SK-N-SH (cell line): ENCODE data around the gene PLEKHA6. TPM values are rescaled to one million over a fixed set of nuclear protein-coding genes. Genes with fewer than 3 reads are reported as not detected.

Experiments
- CTCF ChIA-PET: fragments of 300-600, 350-600 bp; formaldehyde crosslinking; extraction: SDS; loops from one replicate; lab custom pipeline; 2021; lab: Yijun Ruan, JAX
- POLR2A ChIA-PET: fragments of 350-600 bp; sonication (Branson Sonifier 250); formaldehyde crosslinking; extraction: SDS; loops from one replicate; lab custom pipeline; 2020; ENCODE audit warnings: antibody characterized with exemption, inconsistent platforms; lab: Yijun Ruan, JAX
- DNase-seq: peaks from one replicate; pipeline ENCODE4 v3.0.0; 2012
- H2AFZ ChIP-seq: fragments of 200-600 bp; sonication (generic); 2 replicates; pipeline ENCODE4 v1.8.1; 2016; ENCODE audit warnings: antibody characterized with exemption, mild to moderate bottlenecking, low read depth
- H3F3A ChIP-seq: fragments of 200-600 bp; sonication (generic); replicated peaks from 2 replicates; pipeline ENCODE3; 2016; ENCODE audit warnings: antibody characterized with exemption, mild to moderate bottlenecking; ENCODE audit not compliant: insufficient read depth
- H3K27ac ChIP-seq, 2 experiments: fragments of 200-500 bp in 1 of 2; fragments of 200-600 bp in 1 of 2; sonication (Bioruptor generic) in 1 of 2; sonication (generic), shearing (Covaris generic) in 1 of 2; 2 replicates each; pipeline versions ENCODE4 v1.5.1 to v1.6.1; 2014 to 2016; ENCODE audit warnings: low read depth in 2 of 2, inconsistent platforms in 1 of 2, low read length in 1 of 2, mild to moderate bottlenecking in 1 of 2, mixed read lengths in 1 of 2
- H3K27me3 ChIP-seq: fragments of 200-600 bp; sonication (generic), shearing (Covaris generic); 2 replicates; pipeline ENCODE4 v1.6.1; 2016; ENCODE audit warnings: mixed run types; ENCODE audit not compliant: insufficient read depth
- H3K36me3 ChIP-seq, 2 experiments: fragments of 200-500 bp in 1 of 2; fragments of 200-600 bp in 1 of 2; sonication (Bioruptor generic) in 1 of 2; sonication (generic) in 1 of 2; replicated peaks in 1 of 2; 2 replicates each; pipeline versions ENCODE3 to v1.5.1; 2014 to 2016; ENCODE audit warnings: low read length in 1 of 2, mild to moderate bottlenecking in 1 of 2; ENCODE audit not compliant: insufficient read depth in 2 of 2, control insufficient read depth in 1 of 2
- H3K4me1 ChIP-seq, 2 experiments: fragments of 200-500 bp in 1 of 2; fragments of 200-600 bp in 1 of 2; sonication (Bioruptor generic) in 1 of 2; sonication (generic), shearing (Covaris generic) in 1 of 2; 2 replicates each; pipeline versions ENCODE4 v1.5.1 to v1.6.1; 2014 to 2016; ENCODE audit warnings: low read depth in 1 of 2, low read length in 1 of 2, mixed run types in 1 of 2; ENCODE audit not compliant: insufficient read depth in 2 of 2, control insufficient read depth in 1 of 2
- H3K4me2 ChIP-seq: fragments of 200-600 bp; sonication (generic), shearing (Covaris generic); 2 replicates; pipeline ENCODE4 v1.6.1; 2017; ENCODE audit warnings: mixed run types
- H3K4me3 ChIP-seq, 2 experiments: fragments of 200-500 bp in 1 of 2; fragments of 200-600 bp in 1 of 2; sonication (Bioruptor generic) in 1 of 2; sonication (generic), shearing (Covaris generic) in 1 of 2; 2 replicates each; pipeline versions ENCODE4 v1.5.1 to v1.8.1; 2014 to 2016; ENCODE audit warnings: low read depth in 2 of 2, inconsistent platforms in 1 of 2, low read length in 1 of 2, mild to moderate bottlenecking in 1 of 2, mixed read lengths in 1 of 2, moderate library complexity in 1 of 2
- H3K79me2 ChIP-seq: fragments of 200-600 bp; sonication (generic); 2 replicates; pipeline ENCODE4 v1.8.1; 2017; ENCODE audit warnings: mild to moderate bottlenecking; ENCODE audit not compliant: insufficient read depth
- H3K9ac ChIP-seq: fragments of 200-600 bp; sonication (generic); 2 replicates; pipeline ENCODE4 v1.6.1; 2017; ENCODE audit warnings: mixed run types
- H3K9me2 ChIP-seq: fragments of 200-600 bp; sonication (generic); 2 replicates; pipeline ENCODE4 v1.6.1; 2017; ENCODE audit warnings: mixed run types
- H3K9me3 ChIP-seq: fragments of 200-600 bp; sonication (generic); 2 replicates; pipeline ENCODE4 v1.6.1; 2017; ENCODE audit warnings: mixed run types, mild to moderate bottlenecking, moderate library complexity
- H4K20me1 ChIP-seq: fragments of 200-600 bp; sonication (generic); 2 replicates; pipeline ENCODE4 v1.6.1; 2017; ENCODE audit warnings: mild to moderate bottlenecking, mixed run types; ENCODE audit not compliant: insufficient read depth
- EZH2phosphoT487 ChIP-seq: fragments of 200-600 bp; sonication (generic); IDR thresholded peaks from 2 replicates; pipeline ENCODE4 v1.6.1; 2017; ENCODE audit warnings: low read depth, mixed run types, mild to moderate bottlenecking, antibody characterized with exemption, moderate library complexity, borderline replicate concordance
- FOXJ3 ChIP-seq: sonication (generic); formaldehyde crosslinking; IDR thresholded peaks from 2 replicates; pipeline ENCODE4 v1.5.1; 2020; ENCODE audit warnings: mild to moderate bottlenecking, missing genetic modification reagents
- FOXM1 ChIP-seq: IDR thresholded peaks from 2 replicates; pipeline ENCODE4 v1.4.0; 2012; ENCODE audit warnings: low read depth, mild to moderate bottlenecking
- GATA2 ChIP-seq: sonication (generic); formaldehyde crosslinking; IDR thresholded peaks from 2 replicates; pipeline ENCODE4 v1.5.0; 2020; ENCODE audit warnings: mild to moderate bottlenecking, missing genetic modification reagents
- MEF2A ChIP-seq: IDR thresholded peaks from 2 replicates; pipeline ENCODE4 v1.4.0; 2012; ENCODE audit warnings: low read depth, borderline replicate concordance
- NRF1 ChIP-seq: IDR thresholded peaks from 2 replicates; pipeline ENCODE4 v1.6.1; 2012; ENCODE audit warnings: low read depth, mild to moderate bottlenecking, low read length
- RAD21 ChIP-seq: IDR thresholded peaks from 2 replicates; pipeline ENCODE4 v1.6.1; 2012; ENCODE audit warnings: mild to moderate bottlenecking, low read length
- RCOR1 ChIP-seq: fragments of 150-350 bp; IDR thresholded peaks from 2 replicates; pipeline ENCODE4 v1.6.1; 2017; ENCODE audit warnings: antibody characterized with exemption, low read length
- RFX5 ChIP-seq: IDR thresholded peaks from 2 replicates; pipeline ENCODE4 v1.6.1; 2012; ENCODE audit warnings: mild to moderate bottlenecking, improper control_type of control experiment, low read length
- SMC3 ChIP-seq: IDR thresholded peaks from 2 replicates; pipeline ENCODE4 v1.6.1; 2012; ENCODE audit warnings: low read depth, low read length, improper control_type of control experiment
- TAF1 ChIP-seq: IDR thresholded peaks from 2 replicates; pipeline ENCODE4 v1.6.1; 2012; ENCODE audit warnings: low read depth, mild to moderate bottlenecking, low read length, moderate library complexity, borderline replicate concordance
- WGBS: methylation state at CpG from one replicate; pipeline ENCODE4 v1.1.6; 2017; ENCODE audit warnings: low lambda C conversion rate; 5-methylcytosine and 5-hydroxymethylcytosine counted together
- polyA plus RNA-seq, 3 experiments: library from polyadenylated mRNA; depleted of rRNA; stranded (reverse); fragments of >200 nt; gene quantifications; 2 replicates each; pipeline ENCODE4 v1.2.3, GENCODE V29; 2012
- TF ChIP-seq, protein P1 (sequence below): fragments of 150-350 bp; IDR thresholded peaks from 2 replicates; pipeline ENCODE4 v1.6.1; 2017; ENCODE audit warnings: antibody characterized with exemption, low read length, low read depth, borderline replicate concordance
- TF ChIP-seq, protein P2 (sequence below): IDR thresholded peaks from 2 replicates; pipeline ENCODE4; 2012
- TF ChIP-seq, protein P3 (sequence below): fragments of 200-600 bp; sonication (generic); IDR thresholded peaks from 2 replicates; pipeline ENCODE4 v1.6.1; 2017; ENCODE audit warnings: antibody characterized with exemption, mild to moderate bottlenecking, moderate library complexity

The PLEKHA6 gene
- polyA plus RNA-seq, 1 of the 3 experiments (the other 2 are of a cell fraction) = 1.2 TPM

DNA sequence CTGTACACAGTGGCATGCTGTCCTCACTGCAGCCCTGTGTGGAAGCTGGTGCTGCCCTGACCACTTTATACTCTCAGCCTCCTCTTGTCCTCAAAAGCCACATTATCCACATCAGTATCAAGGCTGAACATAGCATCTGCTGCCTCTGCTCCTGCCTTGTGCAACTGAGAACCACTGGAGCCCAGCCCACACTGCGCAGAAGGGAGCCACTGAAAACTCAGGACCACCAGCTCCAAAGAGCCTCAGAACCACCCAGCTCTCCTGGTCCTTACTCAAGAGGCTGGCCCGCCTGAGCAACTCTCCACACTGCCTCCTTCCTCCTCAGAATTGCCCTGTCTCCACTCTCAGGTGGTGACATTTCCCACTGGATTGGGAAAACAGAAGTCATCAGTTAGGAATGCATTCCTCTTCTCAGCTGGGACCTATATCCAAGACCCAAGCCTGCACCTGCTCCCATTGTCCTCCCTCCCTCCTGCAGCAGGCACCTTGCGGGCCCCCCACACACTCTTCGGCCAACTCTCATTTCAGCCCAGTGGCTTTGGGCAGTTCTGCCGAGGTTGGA lies 156.4 kb downstream of the PLEKHA6 start:
- Histone ChIP-seq H2AFZ (no peak overlapping the region), H4K20me1 (no peaks in the 10 kb centered on the region), H3K9ac (no peak overlapping the region), H3K4me1 (peaks cover 5 to 8% of the 10 kb centered on the region in 2 experiments; a peak in 2 of 4 replicates), H3K4me2 (no peak overlapping the region), H3F3A (no peaks in the 10 kb centered on the region), H3K9me3 (no peaks in the 10 kb centered on the region), H3K9me2 (no peaks in the 10 kb centered on the region), H3K4me3 (no peak overlapping the region), H3K79me2 (no peaks in the 10 kb centered on the region), H3K27me3 (no peaks in the 10 kb centered on the region), H3K36me3 (no peaks in the 10 kb centered on the region), H3K27ac (no peak overlapping the region)
- POLR2A ChIA-PET = no interaction called here
- 78% methylated on average over 5 of the region's 5 CpGs for WGBS
- DNase-seq = no peak
- TF ChIP-seq FOXJ3 (no peak), SMC3 (no peak), MEF2A (no peak), TAF1 (no peak), GATA2 (CRISPR knock-in tag) (no peak), FOXM1 (no peak), RFX5 (no peak), EZH2phosphoT487 (no peak), RAD21 (no peak), RCOR1 (no peak)
- TF ChIP-seq, protein P1, sequence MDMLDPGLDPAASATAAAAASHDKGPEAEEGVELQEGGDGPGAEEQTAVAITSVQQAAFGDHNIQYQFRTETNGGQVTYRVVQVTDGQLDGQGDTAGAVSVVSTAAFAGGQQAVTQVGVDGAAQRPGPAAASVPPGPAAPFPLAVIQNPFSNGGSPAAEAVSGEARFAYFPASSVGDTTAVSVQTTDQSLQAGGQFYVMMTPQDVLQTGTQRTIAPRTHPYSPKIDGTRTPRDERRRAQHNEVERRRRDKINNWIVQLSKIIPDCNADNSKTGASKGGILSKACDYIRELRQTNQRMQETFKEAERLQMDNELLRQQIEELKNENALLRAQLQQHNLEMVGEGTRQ = no peak
- TF ChIP-seq, protein P2, sequence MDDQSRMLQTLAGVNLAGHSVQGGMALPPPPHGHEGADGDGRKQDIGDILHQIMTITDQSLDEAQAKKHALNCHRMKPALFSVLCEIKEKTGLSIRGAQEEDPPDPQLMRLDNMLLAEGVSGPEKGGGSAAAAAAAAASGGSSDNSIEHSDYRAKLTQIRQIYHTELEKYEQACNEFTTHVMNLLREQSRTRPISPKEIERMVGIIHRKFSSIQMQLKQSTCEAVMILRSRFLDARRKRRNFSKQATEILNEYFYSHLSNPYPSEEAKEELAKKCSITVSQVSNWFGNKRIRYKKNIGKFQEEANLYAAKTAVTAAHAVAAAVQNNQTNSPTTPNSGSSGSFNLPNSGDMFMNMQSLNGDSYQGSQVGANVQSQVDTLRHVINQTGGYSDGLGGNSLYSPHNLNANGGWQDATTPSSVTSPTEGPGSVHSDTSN = no peak
- CTCF ChIA-PET = interaction anchor here (1.2 to 7.4 kb wide), 3 partner anchors 16 to 195 kb away, joined by 3 to 157 read pairs (median 3); partner anchors contain the start of gene REN

DNA sequence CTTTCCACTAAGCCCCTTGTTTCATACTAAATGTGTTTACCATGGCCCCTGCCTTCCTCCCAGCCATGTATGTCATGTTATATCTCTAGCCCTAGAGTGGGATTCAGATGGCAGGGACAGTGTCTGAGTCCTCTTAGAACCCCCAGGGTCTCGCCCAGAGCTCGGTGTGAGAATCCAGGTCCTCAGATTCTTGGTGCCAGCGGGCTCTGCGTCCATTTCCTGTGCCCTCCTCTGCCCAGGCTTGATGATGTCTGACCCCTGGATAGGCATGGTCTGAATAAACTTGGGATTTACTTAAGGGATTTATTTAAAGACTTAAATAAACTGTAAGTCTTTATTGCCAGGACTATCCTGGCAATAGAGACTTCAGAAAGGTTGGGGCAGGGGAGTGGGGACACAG lies 157.2 kb downstream of the PLEKHA6 start:
- ChIA-PET POLR2A (no interaction called here), CTCF (interaction anchor here (0.6 to 7.4 kb wide), 5 partner anchors 16 to 1339 kb away, joined by 3 to 157 read pairs (median 3); partner anchors contain the start of gene REN)
- Histone ChIP-seq H3K4me3 (no peak overlapping the region), H2AFZ (no peak overlapping the region), H3K4me2 (no peak overlapping the region), H3K9me3 (no peaks in the 10 kb centered on the region), H4K20me1 (no peaks in the 10 kb centered on the region), H3K9ac (no peak overlapping the region), H3K27me3 (no peaks in the 10 kb centered on the region), H3F3A (no peaks in the 10 kb centered on the region), H3K36me3 (no peaks in the 10 kb centered on the region), H3K27ac (no peak overlapping the region), H3K79me2 (no peaks in the 10 kb centered on the region), H3K9me2 (no peaks in the 10 kb centered on the region), H3K4me1 (peaks cover 5 to 12% of the 10 kb centered on the region in 2 experiments; a peak in 2 of 4 replicates)
- TF ChIP-seq, protein P3, sequence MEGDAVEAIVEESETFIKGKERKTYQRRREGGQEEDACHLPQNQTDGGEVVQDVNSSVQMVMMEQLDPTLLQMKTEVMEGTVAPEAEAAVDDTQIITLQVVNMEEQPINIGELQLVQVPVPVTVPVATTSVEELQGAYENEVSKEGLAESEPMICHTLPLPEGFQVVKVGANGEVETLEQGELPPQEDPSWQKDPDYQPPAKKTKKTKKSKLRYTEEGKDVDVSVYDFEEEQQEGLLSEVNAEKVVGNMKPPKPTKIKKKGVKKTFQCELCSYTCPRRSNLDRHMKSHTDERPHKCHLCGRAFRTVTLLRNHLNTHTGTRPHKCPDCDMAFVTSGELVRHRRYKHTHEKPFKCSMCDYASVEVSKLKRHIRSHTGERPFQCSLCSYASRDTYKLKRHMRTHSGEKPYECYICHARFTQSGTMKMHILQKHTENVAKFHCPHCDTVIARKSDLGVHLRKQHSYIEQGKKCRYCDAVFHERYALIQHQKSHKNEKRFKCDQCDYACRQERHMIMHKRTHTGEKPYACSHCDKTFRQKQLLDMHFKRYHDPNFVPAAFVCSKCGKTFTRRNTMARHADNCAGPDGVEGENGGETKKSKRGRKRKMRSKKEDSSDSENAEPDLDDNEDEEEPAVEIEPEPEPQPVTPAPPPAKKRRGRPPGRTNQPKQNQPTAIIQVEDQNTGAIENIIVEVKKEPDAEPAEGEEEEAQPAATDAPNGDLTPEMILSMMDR = no peak
- TF ChIP-seq SMC3 (no peak), NRF1 (no peak)
- 84% methylated on average over 4 of the region's 4 CpGs for WGBS
- no peak for DNase-seq
